C4-2B (cell line): Measurements from ENCODE around the gene RAB6B.

ENCODE experiments used
- CTCF ChIP-seq: fragments of 450-650 bp; conservative IDR thresholded peaks from 2 replicates; pipeline ENCODE4 v1.5.1; 2017; ENCODE audit warnings: mild to moderate bottlenecking
- ZFX ChIP-seq: fragments of 450-650 bp; IDR thresholded peaks from 2 replicates; pipeline ENCODE4 v1.6.1; 2017

DNA sequence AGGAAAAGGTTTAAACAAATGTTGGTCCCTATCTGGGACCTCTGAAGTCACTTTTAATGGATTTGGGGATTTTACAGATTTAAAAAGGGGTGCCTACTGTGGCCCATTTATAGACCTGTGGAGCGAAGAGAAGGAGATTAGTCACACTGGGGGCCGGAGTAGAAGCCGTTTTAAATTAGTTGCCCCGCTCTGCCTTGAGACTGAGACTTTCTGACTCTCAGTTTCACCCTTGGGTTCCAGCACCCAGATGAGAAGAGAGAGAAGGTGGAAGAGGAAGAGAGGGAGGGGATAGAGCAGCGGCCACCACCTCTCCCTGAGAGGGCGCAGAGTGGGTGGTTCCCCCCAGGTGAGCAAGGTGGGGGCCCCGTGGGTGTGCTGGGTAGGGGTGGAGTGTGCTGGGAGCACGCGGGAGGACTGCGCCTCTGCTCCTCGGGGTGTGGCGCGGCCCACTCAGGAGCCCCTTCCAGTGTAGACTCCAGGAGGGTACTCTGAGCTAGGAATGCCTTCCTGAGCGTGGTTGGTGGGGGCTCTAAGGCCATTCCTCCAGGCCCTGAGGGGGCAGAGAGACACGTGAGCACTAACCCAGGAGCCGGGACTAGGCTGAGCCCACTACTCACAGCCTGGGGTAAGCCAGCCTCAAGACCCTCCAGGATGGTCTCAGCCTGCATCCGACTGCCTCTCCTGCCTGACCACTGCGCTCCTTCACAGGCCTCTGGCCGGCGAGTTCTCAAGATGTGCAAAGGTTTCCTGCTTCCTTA is 32.6 kb upstream of the RAB6B start:
- TF ChIP-seq CTCF (no peak), ZFX (no peak)
